Measurements from ENCODE around the gene F9. TPM values are rescaled to one million over a fixed set of nuclear protein-coding genes. Genes with fewer than 3 reads are reported as not detected.

F9 gene
- total and polyA plus RNA-seq, 10 of the 15 experiments (the other 5 are each of a cell fraction or from before 2014, with no cell fraction given) = 0.18 TPM; not detected in 9

DNA sequence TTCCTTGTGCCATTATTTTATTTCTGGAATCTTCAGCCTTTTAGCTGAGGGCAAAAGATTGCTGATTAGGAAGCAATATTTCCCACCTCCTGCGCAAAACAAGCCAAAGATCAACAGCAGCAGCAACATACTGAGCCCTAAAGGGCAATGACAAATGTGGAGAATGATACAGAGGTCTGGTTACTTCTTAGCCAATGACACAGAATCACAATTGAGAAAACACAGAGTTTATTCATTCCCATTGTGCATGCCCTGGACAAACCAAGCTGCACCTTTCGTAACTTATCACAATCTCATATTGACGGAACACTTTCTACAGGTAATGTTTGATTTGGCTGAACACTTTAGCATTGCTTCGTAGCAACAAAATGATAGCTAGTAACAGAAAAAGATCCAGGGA is 13.4 kb downstream of the F9 start (continued):
- TF ChIP-seq STAT3 (IDR thresholded peaks at IDR 0.05; ENCODE audit: low read depth, low read length) (no peak), FOXK2 (IDR thresholded peaks at IDR 0.05) (no peak), ETV6 (conservative IDR thresholded peaks at IDR 0.05 in 1 of 2, IDR thresholded peaks at IDR 0.05 in 1 of 2; ENCODE audit: borderline replicate concordance in 1 of 2, low read depth in 1 of 2) (no peak)

DNA sequence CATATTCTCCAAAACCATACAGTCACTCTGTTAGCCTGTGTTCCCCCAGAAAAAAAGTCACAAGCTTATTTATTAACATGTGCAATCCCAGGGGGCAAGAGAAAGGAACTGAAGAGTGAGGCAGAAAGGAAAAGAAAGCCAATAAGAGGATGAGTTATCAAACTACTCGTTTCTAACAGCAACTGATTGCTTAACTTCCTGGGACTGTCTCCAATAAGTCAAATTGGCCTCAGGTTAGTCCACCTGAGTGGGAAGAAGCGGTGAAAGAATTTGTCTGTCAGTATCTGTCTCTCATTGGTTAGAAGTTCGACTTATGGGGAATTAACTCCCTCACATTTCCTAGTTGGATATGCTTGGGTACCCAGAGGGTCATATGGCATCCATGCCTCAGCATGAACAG is 14.1 kb downstream of the F9 start:
- H3K36me3 ChIP-seq (ENCODE audit: control insufficient read depth in 2 of 2, insufficient read depth in 2 of 2, low read length in 1 of 2) = no peaks in the 10 kb centered on the region
- H2AFZ ChIP-seq (ENCODE audit: control insufficient read depth, low read depth, low read length) = no peak overlapping the region
- no peak overlapping the region for H3K27ac ChIP-seq (ENCODE audit: control insufficient read depth, insufficient read depth)
- DNase-seq (ENCODE audit: low read depth, low spot score) = no peak
- ChIA-PET RAD21 (ENCODE audit: unreplicated experiment) (no interaction called here), SMC1A (ENCODE audit: uncharacterized antibody, unreplicated experiment) (interaction anchor here (1.0 to 2.1 kb wide), 3 partner anchors 10 to 24 kb away, joined by 3 to 6 read pairs (median 4); no protein-coding TSS in a partner anchor), POLR2A (no interaction called here), CTCF (interaction anchor here (0.6 to 1.1 kb wide), 2 partner anchors 13 to 47 kb away, joined by 3 read pairs; no protein-coding TSS in a partner anchor)
- H3K9me3 ChIP-seq (replicated peaks; ENCODE audit: control insufficient read depth, insufficient read depth, low read length) = no peaks in the 10 kb centered on the region
- H3K4me2 ChIP-seq (ENCODE audit: control insufficient read depth, insufficient read depth) = no peak overlapping the region
- H3K9ac ChIP-seq (ENCODE audit: control insufficient read depth, insufficient read depth, low read length) = no peak overlapping the region
- H3K4me1 ChIP-seq (ENCODE audit: control insufficient read depth, insufficient read depth, low read length) = no peaks in the 10 kb centered on the region
- no peak for TF ChIP-seq IRF4 (IDR thresholded peaks at IDR 0.05; ENCODE audit: low read depth, low read length)
- TF ChIP-seq, protein P1, sequence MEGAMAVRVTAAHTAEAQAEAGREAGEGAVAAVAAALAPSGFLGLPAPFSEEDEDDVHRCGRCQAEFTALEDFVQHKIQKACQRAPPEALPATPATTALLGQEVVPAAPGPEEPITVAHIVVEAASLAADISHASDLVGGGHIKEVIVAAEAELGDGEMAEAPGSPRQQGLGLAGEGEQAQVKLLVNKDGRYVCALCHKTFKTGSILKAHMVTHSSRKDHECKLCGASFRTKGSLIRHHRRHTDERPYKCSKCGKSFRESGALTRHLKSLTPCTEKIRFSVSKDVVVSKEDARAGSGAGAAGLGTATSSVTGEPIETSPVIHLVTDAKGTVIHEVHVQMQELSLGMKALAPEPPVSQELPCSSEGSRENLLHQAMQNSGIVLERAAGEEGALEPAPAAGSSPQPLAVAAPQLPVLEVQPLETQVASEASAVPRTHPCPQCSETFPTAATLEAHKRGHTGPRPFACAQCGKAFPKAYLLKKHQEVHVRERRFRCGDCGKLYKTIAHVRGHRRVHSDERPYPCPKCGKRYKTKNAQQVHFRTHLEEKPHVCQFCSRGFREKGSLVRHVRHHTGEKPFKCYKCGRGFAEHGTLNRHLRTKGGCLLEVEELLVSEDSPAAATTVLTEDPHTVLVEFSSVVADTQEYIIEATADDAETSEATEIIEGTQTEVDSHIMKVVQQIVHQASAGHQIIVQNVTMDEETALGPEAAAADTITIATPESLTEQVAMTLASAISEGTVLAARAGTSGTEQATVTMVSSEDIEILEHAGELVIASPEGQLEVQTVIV (IDR thresholded peaks at IDR 0.05; ENCODE audit: borderline replicate concordance, partially characterized antibody) = no peak
- no peak for TF ChIP-seq NR2C2 (IDR thresholded peaks at IDR 0.05; ENCODE audit: borderline replicate concordance, control insufficient read depth, insufficient read length, low read depth)
- TF ChIP-seq EGR1 (IDR thresholded peaks at IDR 0.05; ENCODE audit: borderline replicate concordance in 1 of 2, low read depth in 2 of 2, low read length in 2 of 2) = no peak
- TF ChIP-seq, protein P2, sequence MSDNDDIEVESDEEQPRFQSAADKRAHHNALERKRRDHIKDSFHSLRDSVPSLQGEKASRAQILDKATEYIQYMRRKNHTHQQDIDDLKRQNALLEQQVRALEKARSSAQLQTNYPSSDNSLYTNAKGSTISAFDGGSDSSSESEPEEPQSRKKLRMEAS (IDR thresholded peaks at IDR 0.05; ENCODE audit: low read depth, low read length) = no peak
- TF ChIP-seq RAD51 (IDR thresholded peaks at IDR 0.05) = no peak
- TF ChIP-seq CBX3 (IDR thresholded peaks at IDR 0.05; ENCODE audit: borderline replicate concordance, low read depth) = no peak
- TF ChIP-seq SPI1 (IDR thresholded peaks at IDR 0.05; ENCODE audit: borderline replicate concordance, insufficient read depth, low read depth, low read length) = no peak
- no peak for TF ChIP-seq ZSCAN29 (IDR thresholded peaks at IDR 0.05)
- TF ChIP-seq SREBF2 (IDR thresholded peaks at IDR 0.05; ENCODE audit: low read length) = no peak
- no peak for TF ChIP-seq ZNF384 (IDR thresholded peaks at IDR 0.05; ENCODE audit: borderline replicate concordance, low read depth, low read length)
- TF ChIP-seq ETV6 (conservative IDR thresholded peaks at IDR 0.05 in 1 of 2, IDR thresholded peaks at IDR 0.05 in 1 of 2; ENCODE audit: borderline replicate concordance in 1 of 2, low read depth in 1 of 2) = no peak
- TF ChIP-seq YBX1 (IDR thresholded peaks at IDR 0.05) = no peak
- no peak for TF ChIP-seq TCF3 (IDR thresholded peaks at IDR 0.05; ENCODE audit: borderline replicate concordance, insufficient read depth, low read depth, low read length)
- no peak for TF ChIP-seq MXI1 (IDR thresholded peaks at IDR 0.05; ENCODE audit: low read depth, low read length)
- no peak for TF ChIP-seq HCFC1 (IDR thresholded peaks at IDR 0.05; ENCODE audit: low read length)
- no peak for TF ChIP-seq EP300 (IDR thresholded peaks at IDR 0.05; ENCODE audit: borderline replicate concordance in 1 of 2, control insufficient read depth in 1 of 2, low read depth in 2 of 2, low read length in 2 of 2)
- TF ChIP-seq BCL11A (IDR thresholded peaks at IDR 0.05; ENCODE audit: low read depth, low read length) = no peak
- no peaks in the 10 kb centered on the region for H3K27me3 ChIP-seq (replicated peaks in 1 of 2; ENCODE audit: control insufficient read depth in 2 of 2, insufficient read depth in 2 of 2, low read length in 1 of 2)
- in situ Hi-C loops (cut with MboI) = no loop called here
- no peaks in the 10 kb centered on the region for H4K20me1 ChIP-seq (ENCODE audit: control insufficient read depth, insufficient read depth)
- FAIRE-seq = no peak
- H3K79me2 ChIP-seq (ENCODE audit: control insufficient read depth, insufficient read depth, low read length) = no peaks in the 10 kb centered on the region
- no peak overlapping the region for H3K4me3 ChIP-seq
- WGBS (ENCODE audit: insufficient coverage, insufficient replicate concordance, low lambda C conversion rate, missing lambda C conversion rate) = 10% methylated on average over 3 of the region's 3 CpGs
- no peak for ATAC-seq
- intact Hi-C loops (cut with micrococcal nuclease; ENCODE audit: unreplicated experiment) = no loop called here
- BruUV-seq (replicated peaks) = no TSS peak
